Right atrium auricular region (tissue), 2 donors: Measurements from ENCODE around the gene USP20. TPM values are rescaled to one million over a fixed set of nuclear protein-coding genes. Genes with fewer than 3 reads are reported as not detected.
A peak's percentile ranks its signal among the peaks of the same experiment; 100 is the strongest.

Experiments
- DNase-seq: peaks from one replicate; pipeline ENCODE4 v3.0.0-alpha.2; 2019; ENCODE audit warnings: low spot score
- H3K27ac ChIP-seq, 2 donors: fragments of 200-600 bp; sonication (generic); 1 replicate in 1 of 2; 2 replicates in 1 of 2; pipeline ENCODE4 v1.5.1; 2016 to 2019
- H3K27me3 ChIP-seq, 2 donors: fragments of 200-600 bp; sonication (generic); one replicate each; pipeline versions ENCODE4 v1.5.1 to v1.6.0; 2017 to 2019
- H3K36me3 ChIP-seq: fragments of 200-600 bp; sonication (generic); one replicate; pipeline ENCODE4 v1.5.1; 2016
- H3K4me1 ChIP-seq, 2 donors: fragments of 200-600 bp; sonication (generic); one replicate each; pipeline versions ENCODE4 v1.5.1 to v1.6.0; 2017 to 2019
- H3K4me3 ChIP-seq, 2 donors: fragments of 200-600 bp; sonication (generic); 1 replicate in 1 of 2; 2 replicates in 1 of 2; pipeline ENCODE4 v1.5.1; 2017 to 2019; ENCODE audit warnings: mild to moderate bottlenecking in 1 of 2, moderate library complexity in 1 of 2
- H3K9me3 ChIP-seq, 2 donors: fragments of 200-600 bp; sonication (generic); one replicate each; pipeline ENCODE4 v1.5.1; 2019
- CTCF ChIP-seq, 2 donors: fragments of 200-600 bp; sonication (generic); IDR thresholded peaks; one replicate each; pipeline ENCODE4 v1.5.1; 2019; ENCODE audit warnings: antibody characterized with exemption in 2 of 2
- total RNA-seq, 2 donors: library from RNA; depleted of rRNA; stranded (reverse); fragments of >200 nt; gene quantifications; one replicate each; pipeline ENCODE4 v1.1.0, GENCODE V29; 2016

The USP20 gene
- total RNA-seq, 2 donors from 2014 or later: 12.9 to 14.5 TPM

DNA sequence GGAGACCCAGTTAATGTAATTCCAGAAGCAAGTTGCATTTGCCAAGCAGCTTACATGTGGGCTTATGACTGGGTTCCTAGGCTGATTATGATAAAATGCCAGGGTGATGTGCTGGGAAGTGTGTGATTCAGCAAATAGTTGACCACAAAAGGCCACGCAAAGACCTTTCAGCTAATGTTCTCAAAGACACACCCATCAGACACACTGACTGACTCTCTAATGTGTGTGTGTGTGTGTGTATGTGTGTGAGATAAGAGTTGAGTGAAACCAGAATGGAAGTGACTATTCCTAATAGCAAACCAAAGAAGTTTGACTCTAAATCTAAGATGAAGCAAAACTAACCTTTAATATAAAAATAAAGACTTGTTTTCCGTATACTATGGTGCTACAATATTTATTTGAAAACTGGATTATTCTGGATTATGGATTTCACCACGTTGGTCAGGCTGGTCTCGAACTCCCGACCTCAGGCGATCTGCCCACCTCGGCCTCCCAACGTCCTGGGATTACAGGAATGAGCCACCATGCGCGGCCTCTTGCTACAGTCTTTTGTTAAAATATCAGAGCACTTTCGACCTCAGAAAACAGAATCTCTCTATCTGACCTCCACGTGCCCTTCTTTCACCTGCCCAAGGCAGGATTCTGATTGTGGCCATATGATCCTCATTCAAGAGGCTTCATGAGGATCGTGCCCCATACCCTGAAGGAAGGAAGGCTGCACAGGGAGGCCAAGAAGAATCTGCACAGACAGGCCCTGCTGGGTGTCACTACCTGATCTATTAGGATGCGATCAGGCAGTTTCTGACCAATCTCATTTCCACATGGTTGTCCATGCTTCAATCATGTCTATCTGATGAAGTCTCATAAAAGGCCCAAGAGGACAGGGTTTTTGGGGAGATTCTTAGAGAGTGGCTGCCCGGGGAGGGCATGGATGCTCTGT is 75.6 kb downstream of the USP20 start:
- Histone ChIP-seq H3K27me3 (no peaks in the 10 kb centered on the region), H3K4me3 (no peak overlapping the region), H3K4me1 (peaks cover 0 to 7% of the 10 kb centered on the region in 2 donors), H3K27ac (peak overlapping the region in 1 of 2 donors; percentile 8), H3K9me3 (no peaks in the 10 kb centered on the region), H3K36me3 (peaks cover 22% of the 10 kb centered on the region)
- TF ChIP-seq CTCF (IDR thresholded peaks at IDR 0.05): no peak
- DNase-seq: peak; percentile 76

DNA sequence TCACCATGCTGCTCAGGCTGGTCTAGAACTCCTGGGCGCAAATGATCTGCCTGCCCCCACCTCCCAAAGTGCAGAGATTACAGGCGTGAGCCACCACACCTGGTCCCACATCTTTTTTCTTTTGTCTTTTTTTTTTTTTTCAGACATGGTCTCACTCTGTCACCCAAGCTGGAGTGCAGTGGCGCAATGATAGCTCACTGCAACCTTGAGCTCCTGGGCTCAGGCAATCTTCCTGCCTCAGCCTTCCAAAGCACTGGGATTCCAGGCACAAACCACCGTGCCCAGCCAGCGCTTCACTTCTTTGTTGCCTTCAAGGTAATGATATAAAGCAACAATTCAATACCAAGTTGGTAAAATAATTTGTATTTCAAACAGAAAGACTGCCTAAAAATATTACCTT is 78.8 kb downstream of the USP20 start:
- no peak for DNase-seq
- TF ChIP-seq CTCF (IDR thresholded peaks at IDR 0.05): no peak
- H3K36me3 ChIP-seq: no peaks in the 10 kb centered on the region
- peaks cover 0 to 7% of the 10 kb centered on the region in 2 donors for H3K4me1 ChIP-seq
- no peak overlapping the region for H3K4me3 ChIP-seq
- H3K27ac ChIP-seq: no peak overlapping the region
- H3K9me3 ChIP-seq: no peaks in the 10 kb centered on the region
- H3K27me3 ChIP-seq: no peaks in the 10 kb centered on the region

DNA sequence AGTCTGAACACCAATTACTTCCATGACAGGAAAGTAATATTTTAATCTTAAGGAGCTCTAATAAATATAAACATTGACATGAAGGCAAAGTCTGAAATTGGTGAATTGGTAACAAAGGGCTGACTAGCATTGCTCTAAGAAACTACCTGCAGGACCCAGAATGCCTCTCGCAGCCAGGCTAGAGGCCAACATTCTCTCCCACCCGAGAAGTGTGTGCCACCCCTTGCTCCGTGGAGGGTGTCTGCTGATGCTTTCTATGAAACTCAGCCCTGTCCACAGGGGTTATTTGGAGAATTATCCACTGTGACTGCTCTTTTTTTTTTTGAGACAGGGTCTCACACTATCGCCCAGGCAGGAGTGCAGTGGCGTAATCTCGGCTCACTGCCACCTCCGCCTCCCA is 81.4 kb downstream of the USP20 start:
- no peaks in the 10 kb centered on the region for H3K4me1 ChIP-seq
- no peak for DNase-seq
- H3K4me3 ChIP-seq: no peak overlapping the region
- H3K27ac ChIP-seq: no peak overlapping the region
- no peaks in the 10 kb centered on the region for H3K27me3 ChIP-seq
- H3K36me3 ChIP-seq: no peaks in the 10 kb centered on the region
- no peaks in the 10 kb centered on the region for H3K9me3 ChIP-seq
- no peak for TF ChIP-seq CTCF (IDR thresholded peaks at IDR 0.05)

DNA sequence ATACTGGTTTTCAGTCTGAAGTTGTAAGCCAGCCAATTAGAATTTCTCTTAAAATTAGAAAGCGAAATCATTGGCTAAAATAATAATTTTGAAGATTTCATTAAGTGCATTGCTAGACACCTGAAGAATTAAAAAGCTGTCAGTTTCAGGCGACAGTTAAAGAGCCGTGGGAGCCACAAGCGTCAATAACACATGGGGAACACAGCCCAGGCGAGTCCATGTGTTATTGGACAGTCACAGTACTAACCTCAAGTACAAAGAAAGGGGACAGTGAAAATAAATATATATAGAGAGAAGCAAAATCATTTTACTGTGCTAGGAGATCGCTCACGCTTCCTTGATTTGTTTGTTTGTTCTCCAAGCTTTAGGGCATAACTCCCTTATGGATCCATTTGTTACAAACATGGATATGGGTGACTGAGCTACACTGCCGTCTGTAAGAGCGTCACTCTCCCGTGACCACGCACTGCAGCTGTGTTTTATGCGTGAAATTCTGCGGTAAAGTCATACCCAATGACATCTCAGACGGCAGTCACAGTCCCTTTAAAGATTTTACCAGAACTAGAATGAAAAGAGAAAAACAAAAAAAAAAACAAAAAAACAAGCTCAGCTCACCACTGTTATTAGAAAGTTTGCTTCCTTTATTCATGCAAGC is 83.2 kb downstream of the USP20 start:
- H3K4me3 ChIP-seq: no peak overlapping the region
- DNase-seq: no peak
- no peaks in the 10 kb centered on the region for H3K9me3 ChIP-seq
- no peak overlapping the region for H3K27ac ChIP-seq
- no peak for TF ChIP-seq CTCF (IDR thresholded peaks at IDR 0.05)
- no peaks in the 10 kb centered on the region for H3K27me3 ChIP-seq
- no peaks in the 10 kb centered on the region for H3K4me1 ChIP-seq
- peaks cover 6% of the 10 kb centered on the region for H3K36me3 ChIP-seq

GRCh38 chr9:129919277-129919676 is 84.0 kb downstream of the USP20 start:
- no peak for TF ChIP-seq CTCF (IDR thresholded peaks at IDR 0.05)
- Histone ChIP-seq H3K9me3 (no peaks in the 10 kb centered on the region), H3K36me3 (peaks cover 9% of the 10 kb centered on the region), H3K4me1 (no peaks in the 10 kb centered on the region), H3K27ac (no peak overlapping the region), H3K4me3 (no peak overlapping the region), H3K27me3 (no peaks in the 10 kb centered on the region)
- DNase-seq: no peak
